Epithelial cell of proximal tubule (primary cell): Measurements from ENCODE around the gene SLC2A4RG. TPM values are rescaled to one million over a fixed set of nuclear protein-coding genes. Genes with fewer than 3 reads are reported as not detected.

Experiments
- DNase-seq: peaks from one replicate; pipeline ENCODE4 v3.0.0-alpha.2; 2011; ENCODE audit warnings: low read depth
- H3K4me3 ChIP-seq: 2 replicates; pipeline ENCODE4 v1.5.1; 2011; ENCODE audit warnings: low read depth, mild to moderate bottlenecking, low read length
- total RNA-seq: library from RNA; depleted of rRNA; stranded (reverse); fragments of >200 nt; gene quantifications from 2 replicates; pipeline ENCODE4 v1.2.3, GENCODE V29; 2015
- TF ChIP-seq, protein P1 (sequence below): conservative IDR thresholded peaks from 2 replicates; pipeline ENCODE4 v1.5.1; 2012; ENCODE audit warnings: low read depth, mild to moderate bottlenecking, low read length

SLC2A4RG gene
- total RNA-seq, 1 donor from 2014 or later = 91.5 TPM

DNA sequence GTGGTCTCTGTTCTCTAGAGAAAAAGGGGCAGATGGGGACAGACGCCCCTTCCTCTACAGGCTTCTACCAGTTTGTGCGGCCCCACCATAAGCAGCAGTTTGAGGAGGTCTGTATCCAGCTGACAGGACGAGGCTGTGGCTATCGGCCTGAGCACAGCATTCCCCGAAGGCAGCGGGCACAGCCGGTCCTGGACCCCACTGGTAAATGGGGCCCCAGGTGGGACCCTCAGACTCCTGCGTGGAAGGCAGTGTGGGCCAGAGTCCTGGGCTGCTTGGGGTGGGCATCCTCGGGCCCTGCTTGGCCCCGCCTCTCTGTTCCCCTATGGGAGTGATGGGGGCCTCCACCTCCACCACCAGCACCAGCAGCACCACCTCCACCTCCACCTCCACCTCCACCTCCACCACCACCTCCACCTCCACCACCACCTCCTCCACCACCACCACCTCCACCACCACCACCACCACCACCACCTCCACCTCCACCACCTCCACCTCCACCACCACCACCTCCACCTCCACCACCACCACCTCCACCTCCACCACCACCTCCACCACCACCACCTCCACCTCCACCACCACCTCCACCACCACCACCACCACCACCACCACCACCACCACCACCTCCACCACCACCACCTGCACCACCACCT lies 46.4 kb upstream of the SLC2A4RG start:
- TF ChIP-seq, protein P1, sequence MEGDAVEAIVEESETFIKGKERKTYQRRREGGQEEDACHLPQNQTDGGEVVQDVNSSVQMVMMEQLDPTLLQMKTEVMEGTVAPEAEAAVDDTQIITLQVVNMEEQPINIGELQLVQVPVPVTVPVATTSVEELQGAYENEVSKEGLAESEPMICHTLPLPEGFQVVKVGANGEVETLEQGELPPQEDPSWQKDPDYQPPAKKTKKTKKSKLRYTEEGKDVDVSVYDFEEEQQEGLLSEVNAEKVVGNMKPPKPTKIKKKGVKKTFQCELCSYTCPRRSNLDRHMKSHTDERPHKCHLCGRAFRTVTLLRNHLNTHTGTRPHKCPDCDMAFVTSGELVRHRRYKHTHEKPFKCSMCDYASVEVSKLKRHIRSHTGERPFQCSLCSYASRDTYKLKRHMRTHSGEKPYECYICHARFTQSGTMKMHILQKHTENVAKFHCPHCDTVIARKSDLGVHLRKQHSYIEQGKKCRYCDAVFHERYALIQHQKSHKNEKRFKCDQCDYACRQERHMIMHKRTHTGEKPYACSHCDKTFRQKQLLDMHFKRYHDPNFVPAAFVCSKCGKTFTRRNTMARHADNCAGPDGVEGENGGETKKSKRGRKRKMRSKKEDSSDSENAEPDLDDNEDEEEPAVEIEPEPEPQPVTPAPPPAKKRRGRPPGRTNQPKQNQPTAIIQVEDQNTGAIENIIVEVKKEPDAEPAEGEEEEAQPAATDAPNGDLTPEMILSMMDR = no peak
- no peak for DNase-seq

DNA sequence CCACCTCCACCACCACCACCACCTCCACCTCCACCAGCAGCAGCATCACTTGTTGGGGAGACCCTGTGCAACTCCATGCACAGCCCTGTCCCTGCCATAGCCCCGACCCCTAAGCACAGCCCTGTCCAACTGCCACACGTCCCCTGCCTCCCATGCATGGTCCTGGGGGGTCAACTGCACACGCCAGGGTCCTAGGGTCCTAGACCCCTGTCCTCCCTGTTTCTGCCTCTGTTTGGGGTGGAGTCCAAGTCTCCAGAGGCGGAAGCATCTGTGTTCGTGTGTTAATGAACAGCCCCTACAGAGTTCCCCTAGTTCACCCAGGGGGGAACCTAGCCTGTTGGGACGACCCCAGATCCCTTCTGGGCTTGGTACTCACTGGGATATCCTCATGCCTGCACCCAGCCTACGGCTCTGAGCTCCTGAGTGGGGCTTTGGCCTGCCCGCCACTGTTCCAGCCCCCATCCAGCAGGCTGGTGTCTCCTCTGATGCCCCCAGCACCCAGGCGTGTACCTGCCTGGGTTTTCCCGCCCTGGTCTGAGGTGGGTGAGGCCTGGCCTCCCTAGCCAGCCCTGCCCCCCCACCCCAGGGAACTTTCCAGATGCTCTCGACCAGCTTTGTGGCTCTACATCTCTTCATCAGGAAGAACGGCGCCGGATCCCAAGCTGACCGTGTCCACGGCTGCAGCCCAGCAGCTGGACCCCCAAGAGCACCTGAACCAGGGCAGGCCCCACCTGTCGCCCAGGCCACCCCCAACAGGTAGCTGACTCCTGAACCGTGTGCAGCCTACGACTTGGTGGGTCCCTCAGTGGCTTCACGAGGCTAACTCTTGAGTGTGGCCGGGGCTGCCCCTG lies 45.6 kb upstream of the SLC2A4RG start:
- DNase-seq = no peak
- H3K4me3 ChIP-seq = no peak overlapping the region
- TF ChIP-seq, protein P1 = no peak

More for the DNA sequence above, 46.4 kb upstream of the SLC2A4RG start:
- no peak overlapping the region for H3K4me3 ChIP-seq

DNA sequence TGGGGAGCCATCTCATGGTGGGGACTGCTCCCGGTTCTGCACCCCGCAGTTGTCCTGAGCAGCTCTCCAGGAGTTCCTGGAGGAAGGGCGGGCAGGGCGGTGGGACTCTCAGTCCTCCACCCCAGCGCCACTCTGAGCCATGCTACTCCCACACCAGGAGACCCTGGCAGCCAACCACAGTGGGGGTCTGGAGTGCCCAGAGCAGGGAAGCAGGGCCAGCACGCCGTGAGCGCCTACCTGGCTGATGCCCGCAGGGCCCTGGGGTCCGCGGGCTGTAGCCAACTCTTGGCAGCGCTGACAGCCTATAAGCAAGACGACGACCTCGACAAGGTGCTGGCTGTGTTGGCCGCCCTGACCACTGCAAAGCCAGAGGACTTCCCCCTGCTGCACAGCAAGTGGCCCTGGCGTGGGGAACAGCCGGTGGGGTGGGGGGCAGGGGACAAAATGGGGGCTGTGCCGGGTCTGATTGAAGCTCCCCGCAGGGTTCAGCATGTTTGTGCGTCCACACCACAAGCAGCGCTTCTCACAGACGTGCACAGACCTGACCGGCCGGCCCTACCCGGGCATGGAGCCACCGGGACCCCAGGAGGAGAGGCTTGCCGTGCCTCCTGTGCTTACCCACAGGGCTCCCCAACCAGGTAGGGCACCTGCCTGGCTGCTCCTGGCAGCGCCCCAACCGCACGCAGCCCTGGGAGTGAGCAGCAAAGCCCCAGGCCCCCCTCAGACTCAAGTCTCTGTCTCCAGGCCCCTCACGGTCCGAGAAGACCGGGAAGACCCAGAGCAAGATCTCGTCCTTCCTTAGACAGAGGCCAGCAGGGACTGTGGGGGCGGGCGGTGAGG lies 44.8 kb upstream of the SLC2A4RG start:
- no peak for DNase-seq
- TF ChIP-seq, protein P1 = no peak
- no peak overlapping the region for H3K4me3 ChIP-seq

DNA sequence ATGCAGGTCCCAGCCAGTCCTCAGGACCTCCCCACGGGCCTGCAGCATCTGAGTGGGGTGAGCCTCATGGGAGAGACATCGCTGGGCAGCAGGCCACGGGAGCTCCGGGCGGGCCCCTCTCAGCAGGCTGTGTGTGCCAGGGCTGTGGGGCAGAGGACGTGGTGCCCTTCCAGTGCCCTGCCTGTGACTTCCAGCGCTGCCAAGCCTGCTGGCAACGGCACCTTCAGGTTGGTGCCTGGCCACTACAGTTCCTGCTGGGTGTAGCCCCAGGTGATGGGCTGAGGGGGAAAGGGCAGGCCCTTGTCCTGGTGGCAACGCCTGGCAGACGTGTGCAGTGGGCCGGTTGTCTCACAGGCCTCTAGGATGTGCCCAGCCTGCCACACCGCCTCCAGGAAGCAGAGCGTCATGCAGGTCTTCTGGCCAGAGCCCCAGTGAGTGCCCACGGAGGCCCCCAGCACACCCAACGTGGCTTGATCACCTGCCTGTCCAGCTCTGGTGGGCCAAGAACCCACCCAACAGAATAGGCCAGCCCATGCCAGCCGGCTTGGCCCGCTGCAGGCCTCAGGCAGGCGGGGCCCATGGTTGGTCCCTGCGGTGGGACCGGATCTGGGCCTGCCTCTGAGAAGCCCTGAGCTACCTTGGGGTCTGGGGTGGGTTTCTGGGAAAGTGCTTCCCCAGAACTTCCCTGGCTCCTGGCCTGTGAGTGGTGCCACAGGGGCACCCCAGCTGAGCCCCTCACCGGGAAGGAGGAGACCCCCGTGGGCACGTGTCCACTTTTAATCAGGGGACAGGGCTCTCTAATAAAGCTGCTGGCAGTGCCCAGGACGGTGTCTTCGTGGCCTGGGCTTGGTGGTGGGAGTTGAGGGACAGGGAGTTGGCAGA lies 43.9 kb upstream of the SLC2A4RG start:
- H3K4me3 ChIP-seq = peak overlapping the region; percentile 75
- DNase-seq = no peak
- TF ChIP-seq, protein P1 = no peak

DNA sequence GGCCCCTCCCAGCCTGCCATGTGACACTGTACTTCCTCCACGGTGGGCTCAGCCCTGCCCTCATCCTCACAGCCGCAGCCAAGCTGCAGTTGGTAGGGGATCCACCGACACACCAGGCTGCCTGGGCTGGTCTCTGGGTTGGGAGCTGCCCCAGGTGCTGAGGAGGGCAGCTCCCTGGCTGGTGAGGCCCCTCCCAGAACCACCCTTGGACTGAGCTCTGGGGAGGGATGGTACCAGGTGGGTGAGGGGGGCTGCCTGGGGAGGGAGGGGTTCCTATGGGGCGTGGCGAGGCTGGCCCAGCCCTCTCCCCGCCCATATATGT lies 43.3 kb upstream of the SLC2A4RG start:
- TF ChIP-seq, protein P1 = no peak
- no peak for DNase-seq
- H3K4me3 ChIP-seq = peak overlapping the region; percentile 75
